CD4-positive, alpha-beta T cell treated with Interleukin-4 for 4 hours (primary cell): ENCODE results near the gene PIK3CA.
"Not testable (repeated sequence)": the region's sequence is repeated elsewhere in the genome, so short reads cannot be mapped to it uniquely, and the experiment has no call there.

Experiments used
- DNase-seq: peaks from one replicate; pipeline ENCODE4 v3.0.0-alpha.2; 2020

PIK3CA gene

GRCh38 chr3:179265875-179266274, 117.7 kb downstream of the PIK3CA start:
- DNase-seq: no peak

DNA sequence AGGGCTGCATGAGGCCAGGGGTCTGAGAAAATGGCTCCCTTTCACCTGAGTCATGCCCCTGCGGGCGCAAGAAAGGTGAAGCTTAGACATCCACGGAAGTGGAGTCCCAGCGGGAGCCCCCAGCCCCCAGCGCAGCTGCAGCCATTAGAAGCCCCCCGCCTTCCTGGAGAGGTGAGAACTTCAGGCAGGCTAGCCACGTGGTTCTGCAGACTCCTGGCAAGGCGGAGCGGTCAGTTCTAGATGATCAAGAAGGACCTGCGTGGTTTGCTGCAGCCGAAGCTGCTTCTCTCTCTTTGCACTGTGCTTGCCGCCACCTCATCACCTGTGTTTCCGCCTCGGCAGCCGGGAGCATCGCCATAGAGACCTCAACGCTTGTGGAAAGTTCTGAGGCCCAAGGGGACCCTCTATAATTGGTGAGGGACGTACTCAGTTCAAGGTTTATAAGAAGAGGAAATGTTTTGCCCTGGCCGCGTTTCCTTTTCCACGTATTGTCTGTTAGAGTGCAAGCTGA, 118.6 kb downstream of the PIK3CA start:
- no peak for DNase-seq

DNA sequence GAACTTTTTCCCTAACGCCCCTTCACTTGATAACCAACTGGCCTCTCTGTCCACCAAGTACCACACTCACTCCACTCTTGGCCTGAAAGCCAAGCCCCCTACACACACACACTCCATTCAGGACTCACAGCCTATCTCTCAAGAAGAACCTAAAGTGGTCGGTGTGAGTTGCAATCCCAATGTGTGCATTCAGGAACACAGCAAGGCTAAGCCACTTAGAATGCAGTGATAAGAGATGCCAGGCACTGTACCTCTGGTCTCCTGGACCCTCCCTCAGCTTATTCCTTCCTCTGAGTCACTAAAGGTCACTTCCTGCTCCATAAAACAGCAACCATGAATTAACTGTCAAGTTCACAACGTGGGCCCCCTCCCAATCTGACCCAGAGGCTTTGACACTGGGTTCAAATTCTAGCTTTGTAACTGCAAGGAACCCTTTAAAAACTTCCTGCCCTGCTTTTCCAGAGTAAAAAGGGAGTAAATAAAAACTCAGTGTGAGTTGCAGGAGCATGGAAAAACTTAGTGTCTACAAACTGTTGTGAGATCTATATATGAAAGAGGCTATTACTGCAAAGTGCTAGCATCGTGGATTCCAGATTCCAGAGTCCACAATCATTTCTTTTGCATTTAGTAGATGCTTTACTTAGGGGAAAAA, 120.4 kb downstream of the PIK3CA start:
- no peak for DNase-seq

GRCh38 chr3:179269152-179269707, 121.1 kb downstream of the PIK3CA start:
- DNase-seq: no peak

DNA sequence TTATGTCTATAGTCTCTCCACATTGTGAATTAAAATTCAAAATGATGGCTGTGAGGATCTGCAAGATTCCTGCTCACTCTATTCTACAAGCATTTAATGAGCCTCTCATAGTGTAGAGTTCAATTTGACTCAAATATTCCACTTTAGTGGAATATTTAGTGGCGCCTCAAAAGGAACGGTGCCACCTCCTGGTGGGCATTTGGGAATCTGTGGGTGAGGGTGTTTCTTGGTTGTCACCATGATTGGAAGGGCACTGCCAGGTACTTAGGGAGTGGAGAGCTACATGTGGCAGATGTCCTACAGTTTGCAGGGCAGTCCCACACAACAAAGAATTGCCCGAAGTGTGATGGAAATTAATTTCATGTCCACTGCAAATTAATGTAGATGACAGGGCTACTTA, 124.2 kb downstream of the PIK3CA start:
- no peak for DNase-seq

- DNase-seq: not testable (repeated sequence)
Measured at GRCh38 chr3:179274434-179274833, 126.3 kb downstream of the PIK3CA start.

GRCh38 chr3:179276001-179276400, 127.8 kb downstream of the PIK3CA start:
- DNase-seq: no peak

DNA sequence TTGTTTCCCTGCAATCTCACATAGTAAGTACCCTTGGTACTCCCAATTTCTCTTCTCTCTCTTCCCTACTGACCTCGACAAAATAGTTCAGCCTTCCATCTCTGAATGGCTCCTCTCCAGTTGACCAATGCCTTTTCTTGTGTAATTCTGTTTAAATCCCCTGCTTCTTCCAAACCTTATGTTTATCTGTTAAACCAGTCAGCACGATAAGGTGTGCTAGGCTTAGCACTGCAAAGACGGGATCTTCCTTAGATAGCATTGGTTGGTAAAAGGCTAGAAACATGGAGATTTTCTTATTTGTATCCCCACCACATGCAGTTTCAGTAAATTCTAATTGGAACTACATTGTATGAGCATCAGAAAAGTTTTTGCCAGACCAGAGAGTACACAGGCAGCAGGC, 128.6 kb downstream of the PIK3CA start:
- no peak for DNase-seq

GRCh38 chr3:179278151-179278550, 130.0 kb downstream of the PIK3CA start:
- DNase-seq: no peak

GRCh38 chr3:179278932-179279693, 131.0 kb downstream of the PIK3CA start:
- no peak for DNase-seq

- no peak for DNase-seq
Measured at GRCh38 chr3:179279837-179280236, 131.7 kb downstream of the PIK3CA start.

DNA sequence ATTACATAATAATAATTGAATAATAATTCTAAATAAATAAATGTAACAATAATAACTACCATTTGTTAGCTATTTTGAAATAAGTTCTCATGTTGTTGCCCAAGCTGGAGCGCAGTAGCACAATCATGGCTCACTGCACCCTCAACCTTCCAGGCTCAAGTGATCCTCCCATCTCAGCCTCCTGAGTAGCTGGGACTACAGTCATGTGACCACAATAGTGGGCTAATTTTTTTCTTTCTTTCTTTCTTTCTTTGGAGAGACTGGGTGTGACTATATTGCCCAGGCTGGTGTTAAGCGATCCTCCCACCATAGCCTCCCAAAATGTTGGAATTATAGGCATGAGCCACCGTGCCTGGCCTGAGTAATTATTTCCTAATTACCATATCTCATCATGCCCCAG, 133.7 kb downstream of the PIK3CA start:
- no peak for DNase-seq

GRCh38 chr3:179286331-179286730, 138.2 kb downstream of the PIK3CA start:
- DNase-seq: no peak

DNA sequence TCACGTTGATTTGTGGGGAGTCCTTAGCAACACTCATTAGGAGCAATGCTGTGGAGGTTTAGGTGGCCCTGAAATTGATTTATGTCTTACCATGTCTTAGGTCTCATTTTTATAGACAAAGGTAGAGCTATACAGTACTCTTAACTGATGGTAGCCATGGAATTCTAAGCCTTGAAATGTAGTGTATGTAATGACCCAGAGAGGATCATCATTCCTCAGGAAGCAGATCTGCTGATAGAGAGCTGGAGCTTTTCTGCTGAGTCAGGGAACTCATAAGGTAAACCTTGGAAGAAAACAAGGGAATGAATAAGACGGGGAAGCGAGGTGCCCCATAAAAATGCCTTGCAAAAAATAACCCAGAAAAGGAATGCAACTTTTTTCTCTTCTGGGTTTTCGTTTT, 140.7 kb downstream of the PIK3CA start:
- DNase-seq: no peak

GRCh38 chr3:179289295-179289694, 141.1 kb downstream of the PIK3CA start:
- DNase-seq: no peak
